Neutrophil (primary cell): ENCODE results near the gene CEP83.

Source experiments
- H3K27ac ChIP-seq: fragments of 200-600 bp; sonication (generic); 2 replicates; pipeline ENCODE4 v1.5.1; 2016; ENCODE audit warnings: mild to moderate bottlenecking, moderate library complexity
- H3K27me3 ChIP-seq: fragments of 200-600 bp; sonication (generic); 2 replicates; pipeline ENCODE4 v1.6.0; 2016; ENCODE audit warnings: mild to moderate bottlenecking
- H3K36me3 ChIP-seq: fragments of 200-600 bp; sonication (generic); 2 replicates; pipeline ENCODE4 v1.5.1; 2017
- H3K4me1 ChIP-seq, 2 experiments: fragments of 200-600 bp in 1 of 2; sonication (generic) in 1 of 2; 1 replicate in 1 of 2; 2 replicates in 1 of 2; pipeline versions ENCODE4 v1.5.1 to v1.6.1; 2013 to 2016; ENCODE audit warnings: low read depth in 1 of 2, low read length in 1 of 2, mild to moderate bottlenecking in 1 of 2, moderate library complexity in 1 of 2; ENCODE audit not compliant: control insufficient read depth in 1 of 2, insufficient read depth in 1 of 2
- H3K4me3 ChIP-seq, 2 experiments: fragments of 200-600 bp in 1 of 2; sonication (generic) in 1 of 2; 1 replicate in 1 of 2; 2 replicates in 1 of 2; pipeline ENCODE4 v1.5.1; 2013 to 2016; ENCODE audit warnings: low read depth in 1 of 2, low read length in 1 of 2, mild to moderate bottlenecking in 1 of 2, moderate library complexity in 1 of 2
- H3K9me3 ChIP-seq: fragments of 200-600 bp; sonication (generic); 2 replicates; pipeline ENCODE4 v1.5.1; 2016
- TF ChIP-seq, protein P1 (sequence below): fragments of 200-600 bp; sonication (generic); IDR thresholded peaks from 2 replicates; pipeline ENCODE4 v1.5.1; 2016; ENCODE audit warnings: antibody characterized with exemption

CEP83 gene

DNA sequence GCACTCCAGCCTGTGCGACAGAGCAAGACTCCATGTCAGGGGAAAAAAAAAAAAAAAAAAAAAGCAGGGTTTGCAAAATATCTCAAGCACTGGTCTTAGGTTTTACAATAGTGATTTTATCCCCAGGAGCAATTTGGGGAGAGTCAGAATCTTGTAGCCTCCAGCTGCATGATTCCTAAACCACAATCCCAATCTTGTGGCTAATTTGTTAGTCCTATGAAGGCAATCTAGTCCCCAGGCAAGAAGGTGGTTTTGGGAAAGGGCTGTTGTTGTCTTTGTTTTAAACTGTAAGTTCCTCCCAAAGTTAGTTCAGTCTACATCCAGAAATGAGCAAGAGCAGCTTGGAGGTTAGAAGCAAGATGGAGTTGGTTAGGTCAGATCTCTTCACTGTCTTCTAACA is 175.6 kb downstream of the CEP83 start:
- Histone ChIP-seq H3K36me3 (peaks cover 100% of the 10 kb centered on the region), H3K9me3 (no peaks in the 10 kb centered on the region), H3K4me3 (no peak overlapping the region), H3K27me3 (no peaks in the 10 kb centered on the region), H3K27ac (no peak overlapping the region), H3K4me1 (peaks cover 17 to 22% of the 10 kb centered on the region in 2 experiments)
- TF ChIP-seq, protein P1, sequence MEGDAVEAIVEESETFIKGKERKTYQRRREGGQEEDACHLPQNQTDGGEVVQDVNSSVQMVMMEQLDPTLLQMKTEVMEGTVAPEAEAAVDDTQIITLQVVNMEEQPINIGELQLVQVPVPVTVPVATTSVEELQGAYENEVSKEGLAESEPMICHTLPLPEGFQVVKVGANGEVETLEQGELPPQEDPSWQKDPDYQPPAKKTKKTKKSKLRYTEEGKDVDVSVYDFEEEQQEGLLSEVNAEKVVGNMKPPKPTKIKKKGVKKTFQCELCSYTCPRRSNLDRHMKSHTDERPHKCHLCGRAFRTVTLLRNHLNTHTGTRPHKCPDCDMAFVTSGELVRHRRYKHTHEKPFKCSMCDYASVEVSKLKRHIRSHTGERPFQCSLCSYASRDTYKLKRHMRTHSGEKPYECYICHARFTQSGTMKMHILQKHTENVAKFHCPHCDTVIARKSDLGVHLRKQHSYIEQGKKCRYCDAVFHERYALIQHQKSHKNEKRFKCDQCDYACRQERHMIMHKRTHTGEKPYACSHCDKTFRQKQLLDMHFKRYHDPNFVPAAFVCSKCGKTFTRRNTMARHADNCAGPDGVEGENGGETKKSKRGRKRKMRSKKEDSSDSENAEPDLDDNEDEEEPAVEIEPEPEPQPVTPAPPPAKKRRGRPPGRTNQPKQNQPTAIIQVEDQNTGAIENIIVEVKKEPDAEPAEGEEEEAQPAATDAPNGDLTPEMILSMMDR = no peak

DNA sequence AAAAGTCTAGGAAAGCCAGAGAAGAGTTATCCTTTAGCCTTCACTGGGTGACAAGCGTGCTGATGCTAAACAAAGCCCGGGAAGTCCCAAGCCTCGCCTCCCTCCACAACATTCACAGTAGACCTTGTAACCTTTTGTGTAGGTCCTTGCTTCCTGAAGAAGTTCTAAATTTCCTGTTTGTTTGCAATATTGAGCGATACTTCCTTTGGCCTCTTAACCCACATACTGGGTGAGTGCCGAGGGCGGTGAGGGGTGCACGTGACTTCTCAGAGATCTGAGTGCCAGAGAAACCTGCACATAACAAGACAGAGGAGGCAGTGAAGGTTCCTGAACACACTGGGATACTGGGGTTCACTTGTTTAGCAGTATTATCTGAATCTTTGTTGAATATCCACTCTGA is 177.0 kb downstream of the CEP83 start:
- Histone ChIP-seq H3K27me3 (no peaks in the 10 kb centered on the region), H3K36me3 (peaks cover 100% of the 10 kb centered on the region), H3K9me3 (no peaks in the 10 kb centered on the region), H3K4me1 (peaks cover 17 to 22% of the 10 kb centered on the region in 2 experiments), H3K4me3 (no peak overlapping the region), H3K27ac (peak overlapping the region; percentile 73)
- TF ChIP-seq, protein P1 = no peak

GRCh38 chr12:94280063-94280462 is 179.6 kb downstream of the CEP83 start:
- Histone ChIP-seq H3K4me3 (no peak overlapping the region), H3K27me3 (no peaks in the 10 kb centered on the region), H3K9me3 (no peaks in the 10 kb centered on the region), H3K36me3 (peaks cover 97% of the 10 kb centered on the region), H3K4me1 (peaks cover 17 to 22% of the 10 kb centered on the region in 2 experiments), H3K27ac (no peak overlapping the region)
- TF ChIP-seq, protein P1 = no peak

GRCh38 chr12:94277426-94278000 is 182.2 kb downstream of the CEP83 start:
- H3K4me1 ChIP-seq = peaks cover 10 to 13% of the 10 kb centered on the region in 2 experiments
- H3K4me3 ChIP-seq = no peak overlapping the region
- peaks cover 4% of the 10 kb centered on the region for H3K9me3 ChIP-seq
- peak overlapping the region; percentile 52 for H3K27ac ChIP-seq
- H3K27me3 ChIP-seq = no peaks in the 10 kb centered on the region
- TF ChIP-seq, protein P1 = no peak
- H3K36me3 ChIP-seq = peaks cover 96% of the 10 kb centered on the region

DNA sequence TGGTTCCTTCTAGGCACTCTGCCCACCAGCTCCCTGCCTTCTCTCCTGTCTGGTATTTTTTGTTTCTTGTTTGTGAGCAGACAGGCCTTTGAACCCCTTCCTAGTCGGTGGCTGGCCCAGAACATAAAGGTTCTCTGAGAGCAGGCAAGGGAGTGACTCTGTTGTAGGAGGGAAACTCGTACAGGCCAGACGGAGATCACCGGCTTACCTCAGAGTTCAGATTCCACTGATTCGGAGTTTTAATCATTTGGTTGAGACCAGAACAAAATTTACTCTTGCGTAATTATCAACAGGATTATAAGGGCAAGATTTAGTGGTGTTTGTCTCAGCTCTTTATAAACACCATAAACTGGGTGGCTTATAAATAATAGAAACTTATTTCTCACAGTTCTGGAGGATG is 182.9 kb downstream of the CEP83 start:
- H3K36me3 ChIP-seq = peaks cover 96% of the 10 kb centered on the region
- H3K27ac ChIP-seq = peak overlapping the region; percentile 36
- peaks cover 2 to 5% of the 10 kb centered on the region in 2 experiments for H3K4me1 ChIP-seq
- peaks cover 4% of the 10 kb centered on the region for H3K9me3 ChIP-seq
- TF ChIP-seq, protein P1 = no peak
- H3K27me3 ChIP-seq = no peaks in the 10 kb centered on the region
- no peak overlapping the region for H3K4me3 ChIP-seq
